ENCODE results near the gene DMPK.

GRCh38 chr19:45773384-45773783 lies 8.9 kb downstream of the DMPK start:
- TF ChIP-seq CTCF (IDR thresholded peaks at IDR 0.05) (no peak), POLR2A (IDR thresholded peaks at IDR 0.05) (no peak)
